Stimulated activated CD4-positive, alpha-beta T cell treated with anti-CD3 and anti-CD28 coated beads, Interleukin-12 subunit alpha, Interleukin-12 subunit beta, amount 100 ng/mL, for 4 hours (primary cell): ENCODE results near the gene BBS2.

Experiments used
- DNase-seq: peaks from one replicate; pipeline ENCODE4 v3.0.0-alpha.2; 2020

The BBS2 gene

GRCh38 chr16:56519459-56520250 lies at the start of gene BBS2:
TSS of gene BBS2 (minus strand) at chr16:56520024. CDS start at chr16:56519862, 162 bp downstream.
- DNase-seq: peak; percentile 90

GRCh38 chr16:56564793-56565477 lies 45.1 kb upstream of the BBS2 start, which contains the start of gene MT4:
TSS of gene MT4 (plus strand) at chr16:56565073. CDS start at chr16:56565129, 56 bp downstream.
- no peak for DNase-seq

GRCh38 chr16:56561126-56561525 lies 41.3 kb upstream of the BBS2 start:
- no peak for DNase-seq

- DNase-seq: no peak
Measured at GRCh38 chr16:56560447-56560846, 40.6 kb upstream of the BBS2 start.

GRCh38 chr16:56559109-56559508 lies 39.3 kb upstream of the BBS2 start:
- no peak for DNase-seq

- DNase-seq: no peak
Measured at GRCh38 chr16:56558024-56558747, 38.4 kb upstream of the BBS2 start.

- no peak for DNase-seq
Measured at GRCh38 chr16:56554441-56554840, 34.6 kb upstream of the BBS2 start.

- DNase-seq: no peak
Measured at GRCh38 chr16:56551796-56552738, 32.2 kb upstream of the BBS2 start.

- no peak for DNase-seq
Measured at GRCh38 chr16:56549744-56550385, 30.0 kb upstream of the BBS2 start.

- DNase-seq: no peak
Measured at GRCh38 chr16:56549161-56549560, 29.3 kb upstream of the BBS2 start.

- no peak for DNase-seq
Measured at GRCh38 chr16:56547949-56548567, 28.2 kb upstream of the BBS2 start.

- DNase-seq: no peak
Measured at GRCh38 chr16:56547120-56547948, 27.5 kb upstream of the BBS2 start.

GRCh38 chr16:56542039-56542438 lies 22.2 kb upstream of the BBS2 start:
- no peak for DNase-seq

- DNase-seq: no peak
Measured at GRCh38 chr16:56539656-56540055, 19.8 kb upstream of the BBS2 start.

- DNase-seq: no peak
Measured at GRCh38 chr16:56538331-56538730, 18.5 kb upstream of the BBS2 start.

GRCh38 chr16:56534847-56535383 lies 15.1 kb upstream of the BBS2 start:
- DNase-seq: no peak

GRCh38 chr16:56532714-56533113 lies 12.9 kb upstream of the BBS2 start:
- no peak for DNase-seq

GRCh38 chr16:56530872-56531271 lies 11.0 kb upstream of the BBS2 start:
- no peak for DNase-seq

GRCh38 chr16:56525236-56525635 lies 5.4 kb upstream of the BBS2 start:
- no peak for DNase-seq

- DNase-seq: no peak
Measured at GRCh38 chr16:56520251-56520577, 390 bp upstream of the BBS2 start.
